Activated CD8-positive, alpha-beta memory T cell treated with anti-CD3 and anti-CD28 coated beads, Interleukin-2, amount 50 U/mL, for 48 hours (primary cell): Measurements from ENCODE around the gene MPZL3.

Experiments
- DNase-seq: peaks from one replicate; pipeline ENCODE4 v3.0.0-alpha.2; 2020

MPZL3 gene

GRCh38 chr11:118264569-118265465, 12.7 kb upstream of the MPZL3 start:
- no peak for DNase-seq

GRCh38 chr11:118263695-118264568, 11.8 kb upstream of the MPZL3 start, which contains the start of gene MPZL2:
MPZL2 (minus strand) TSS chr11:118264297; CDS start chr11:118264153, 144 bp downstream.
- DNase-seq: no peak

GRCh38 chr11:118263112-118263511, 10.9 kb upstream of the MPZL3 start:
- DNase-seq: no peak

GRCh38 chr11:118260353-118260752, 8.2 kb upstream of the MPZL3 start:
- no peak for DNase-seq

- no peak for DNase-seq
Observed at GRCh38 chr11:118259138-118259537, 7.0 kb upstream of the MPZL3 start.

GRCh38 chr11:118258410-118258809, 6.2 kb upstream of the MPZL3 start:
- DNase-seq: no peak

- no peak for DNase-seq
Observed at GRCh38 chr11:118252688-118253087, 523 bp upstream of the MPZL3 start.

- DNase-seq: no peak
Observed at GRCh38 chr11:118247041-118247440, 5.1 kb downstream of the MPZL3 start.

GRCh38 chr11:118245936-118246562, 6.1 kb downstream of the MPZL3 start:
- no peak for DNase-seq

GRCh38 chr11:118243993-118244762, 8.0 kb downstream of the MPZL3 start:
- no peak for DNase-seq

- no peak for DNase-seq
Observed at GRCh38 chr11:118243161-118243560, 9.0 kb downstream of the MPZL3 start.

GRCh38 chr11:118241764-118242098, 10.4 kb downstream of the MPZL3 start:
- DNase-seq: no peak

- DNase-seq: peak; percentile 78
Observed at GRCh38 chr11:118240999-118241763, 11.0 kb downstream of the MPZL3 start.

GRCh38 chr11:118239509-118240205, 12.5 kb downstream of the MPZL3 start:
- no peak for DNase-seq

GRCh38 chr11:118238929-118239328, 13.2 kb downstream of the MPZL3 start:
- no peak for DNase-seq

GRCh38 chr11:118238421-118238820, 13.7 kb downstream of the MPZL3 start:
- no peak for DNase-seq

- no peak for DNase-seq
Observed at GRCh38 chr11:118236170-118236569, 16.0 kb downstream of the MPZL3 start.

- DNase-seq: no peak
Observed at GRCh38 chr11:118234833-118235232, 17.3 kb downstream of the MPZL3 start.

GRCh38 chr11:118233850-118234249, 18.3 kb downstream of the MPZL3 start:
- no peak for DNase-seq

- no peak for DNase-seq
Observed at GRCh38 chr11:118233377-118233776, 18.8 kb downstream of the MPZL3 start.

- DNase-seq: no peak
Observed at GRCh38 chr11:118232659-118233058, 19.5 kb downstream of the MPZL3 start.
